GM21619 (cell line): ENCODE results near the gene CACUL1.
"Not testable (repeated sequence)": the region's sequence is repeated elsewhere in the genome, so short reads cannot be mapped to it uniquely, and the experiment has no call there.

ENCODE experiments used
- ATAC-seq: cut with Tn5 transposase; IDR thresholded peaks from one replicate; pipeline ENCODE4 v1.9.1; 2021; ENCODE audit not compliant: unreplicated experiment

CACUL1 gene

GRCh38 chr10:118658168-118658567 is 96.6 kb downstream of the CACUL1 start:
- not testable (repeated sequence) for ATAC-seq

GRCh38 chr10:118645294-118645693 is 109.5 kb downstream of the CACUL1 start:
- ATAC-seq = not testable (repeated sequence)

GRCh38 chr10:118642228-118642627 is 112.5 kb downstream of the CACUL1 start:
- ATAC-seq = no peak

GRCh38 chr10:118638680-118639079 is 116.1 kb downstream of the CACUL1 start:
- ATAC-seq = no peak

GRCh38 chr10:118635674-118636402 is 118.9 kb downstream of the CACUL1 start:
- no peak for ATAC-seq

- no peak for ATAC-seq
Observed at GRCh38 chr10:118633786-118634185, 121.0 kb downstream of the CACUL1 start.

GRCh38 chr10:118629211-118629610 is 125.6 kb downstream of the CACUL1 start:
- no peak for ATAC-seq

- ATAC-seq = no peak
Observed at GRCh38 chr10:118628397-118628796, 126.4 kb downstream of the CACUL1 start.

GRCh38 chr10:118626953-118627352 is 127.8 kb downstream of the CACUL1 start:
- no peak for ATAC-seq
